HTR-8/SVneo (cell line): ENCODE data around the gene CST6.
"Not testable (repeated sequence)": the region's sequence is repeated elsewhere in the genome, so short reads cannot be mapped to it uniquely, and the experiment has no call there.

ENCODE experiments used
- DNase-seq: peaks from one replicate; pipeline ENCODE4 v3.0.0; 2011; ENCODE audit warnings: low spot score, mixed read lengths; ENCODE audit not compliant: insufficient read length
- FAIRE-seq: peaks from 2 replicates; lab custom pipeline; 2011; peaks lifted over from hg19 to GRCh38; lab: Jason Lieb, UNC

Gene CST6

DNA sequence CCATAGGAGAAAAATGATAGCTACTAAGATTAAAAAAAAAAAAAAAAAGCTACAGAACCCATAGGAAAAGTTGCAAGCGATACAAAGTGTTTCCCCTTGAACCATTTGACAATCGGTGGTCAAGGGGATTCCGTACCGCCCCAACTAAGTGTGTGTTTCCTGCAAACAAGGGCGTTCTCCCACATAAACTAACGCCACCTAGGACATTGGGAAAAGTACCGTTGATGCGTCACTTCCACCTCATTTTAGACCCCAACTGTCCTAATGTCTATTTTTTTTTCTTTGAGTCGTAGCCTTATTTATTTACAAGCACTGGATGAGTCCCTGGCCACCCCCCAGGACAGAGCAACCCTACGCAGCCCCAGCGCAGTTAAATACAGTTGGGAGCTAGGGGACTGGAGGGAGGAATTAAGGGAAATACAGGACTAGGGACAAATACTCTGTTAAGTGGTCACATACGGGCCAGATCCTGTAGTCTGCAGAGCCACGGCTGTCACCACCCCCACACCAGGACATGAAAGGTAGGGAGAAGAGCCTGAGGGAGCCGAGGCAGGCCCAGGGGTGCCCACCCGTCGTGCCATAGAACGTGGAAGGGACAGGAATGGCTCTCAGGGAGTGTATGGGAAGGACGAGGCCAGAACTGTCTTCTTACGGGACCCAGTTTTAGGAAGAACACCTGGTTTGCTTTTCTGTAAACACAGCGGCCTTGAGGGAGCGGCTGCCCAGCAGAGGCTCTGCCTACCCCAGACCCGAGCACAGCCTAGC is 28.8 kb upstream of the CST6 start:
- DNase-seq (no peak), FAIRE-seq (no peak)

DNA sequence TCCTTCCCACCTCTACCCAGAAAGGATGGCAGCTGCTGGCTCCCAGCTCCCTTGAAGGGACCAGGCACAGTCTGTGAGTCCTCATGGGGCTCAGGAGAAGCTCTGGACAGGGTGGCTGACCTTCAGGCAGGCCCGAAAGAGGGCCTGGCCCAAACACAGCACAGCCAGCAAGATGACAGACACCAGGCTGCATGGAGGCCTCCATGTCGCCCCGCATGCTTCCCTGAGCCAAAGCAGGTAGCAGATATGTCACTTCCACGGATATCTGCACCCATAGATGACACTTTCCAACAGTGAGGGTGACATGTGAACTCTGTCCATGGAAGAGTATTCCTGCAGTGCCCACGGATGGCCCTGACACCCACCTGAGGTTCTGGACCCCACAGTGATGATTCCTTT is 28.2 kb upstream of the CST6 start:
- no peak for DNase-seq
- peak; percentile 87 for FAIRE-seq

DNA sequence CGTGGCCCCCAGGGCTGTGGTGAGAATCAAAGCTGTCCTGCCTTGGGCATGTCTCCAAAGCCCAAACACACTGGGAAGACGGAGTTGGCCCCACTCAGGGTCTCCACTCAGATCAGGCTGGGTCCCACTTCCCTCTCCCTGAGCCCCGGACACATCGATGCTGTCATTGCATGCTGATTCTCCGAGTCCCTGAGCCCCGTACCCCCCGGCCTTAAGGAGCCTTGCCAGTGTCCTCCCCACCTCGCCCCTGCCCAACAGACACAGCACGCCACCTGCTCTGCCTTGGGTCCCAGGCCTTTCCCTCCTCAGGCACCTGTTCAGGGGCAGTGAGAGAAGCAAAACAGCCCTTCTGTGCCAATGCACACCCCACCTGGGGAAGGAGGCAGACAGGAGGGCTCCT is 24.5 kb upstream of the CST6 start:
- no peak for FAIRE-seq
- no peak for DNase-seq

DNA sequence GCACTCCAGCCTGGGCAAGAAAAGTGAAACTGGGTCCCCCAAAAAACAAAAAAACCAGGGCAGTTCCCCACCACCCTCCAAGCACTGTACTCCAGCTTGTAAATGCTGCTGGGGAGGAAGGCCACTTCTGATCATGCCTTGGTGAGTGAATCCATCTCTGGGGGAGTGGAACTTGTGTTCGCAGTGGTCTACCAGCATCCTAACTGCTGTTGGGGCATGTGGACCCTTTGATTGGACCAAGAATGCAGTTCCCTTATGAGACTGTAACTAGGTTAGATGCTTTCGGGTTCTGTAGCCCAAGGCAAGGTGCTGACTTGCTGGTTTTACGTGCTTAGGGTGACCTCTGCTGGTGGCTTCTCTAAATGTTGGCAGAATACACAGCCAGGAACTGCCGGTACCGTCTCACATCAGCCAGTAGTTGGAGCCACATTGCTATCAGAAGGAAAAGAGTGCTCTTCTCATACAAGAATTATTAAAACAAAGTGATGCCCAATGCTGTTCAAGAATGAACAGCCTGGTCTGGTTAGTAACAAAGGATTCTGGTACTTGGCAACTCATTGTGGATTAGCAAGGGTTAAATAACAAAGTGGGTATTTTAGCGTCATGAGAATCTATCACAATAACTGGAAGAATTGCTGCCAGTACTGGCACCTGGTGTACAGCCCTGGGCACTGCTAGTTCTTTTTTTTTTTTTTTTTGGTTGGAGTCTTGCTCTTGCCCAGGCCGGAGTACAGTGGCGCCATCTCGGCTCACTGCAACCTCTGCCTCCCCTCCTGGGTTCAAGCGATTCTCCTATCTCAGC is 22.8 kb upstream of the CST6 start:
- peak; percentile 97 for DNase-seq
- peak; percentile 100 for FAIRE-seq

DNA sequence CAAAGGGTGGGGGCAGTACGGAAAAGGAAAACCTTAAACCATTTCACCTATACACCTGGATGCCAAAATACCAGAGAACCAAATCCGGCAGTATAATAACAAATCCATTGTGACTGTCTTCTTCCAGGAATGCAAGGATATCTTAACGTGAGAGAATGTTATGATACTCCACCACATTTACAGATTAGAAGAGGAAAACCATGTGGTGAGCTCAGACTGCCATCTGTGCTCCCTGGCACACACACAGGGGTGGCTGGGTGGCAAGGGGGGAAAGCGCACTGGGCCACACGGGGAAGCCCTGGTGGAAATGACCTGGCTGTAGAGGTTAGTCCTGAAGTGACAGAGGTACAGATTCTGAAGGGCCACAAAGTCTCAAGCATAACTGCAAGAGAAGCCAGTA is 19.8 kb upstream of the CST6 start:
- FAIRE-seq = no peak

DNA sequence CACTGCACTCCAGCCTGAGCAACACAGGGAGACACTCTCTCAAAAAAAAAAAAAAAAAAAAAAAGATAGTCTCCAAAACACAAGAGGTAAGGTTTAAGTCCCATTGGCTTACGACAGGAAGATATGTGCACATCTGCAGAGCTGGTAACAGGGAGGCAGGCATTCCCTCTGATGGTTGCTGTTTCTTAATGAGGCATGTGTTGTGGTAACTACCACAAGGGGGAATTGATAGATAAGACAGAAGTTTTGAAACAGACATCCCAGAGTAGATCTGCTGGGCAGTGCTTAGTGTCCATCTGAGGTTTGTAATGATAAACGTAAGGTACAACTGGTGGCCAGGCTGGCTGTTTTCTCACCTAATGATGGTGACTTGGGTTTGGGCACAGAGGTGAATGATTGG is 14.5 kb upstream of the CST6 start:
- FAIRE-seq (no peak), DNase-seq (no peak)

More for the DNA sequence above, 19.8 kb upstream of the CST6 start:
- DNase-seq = no peak

DNA sequence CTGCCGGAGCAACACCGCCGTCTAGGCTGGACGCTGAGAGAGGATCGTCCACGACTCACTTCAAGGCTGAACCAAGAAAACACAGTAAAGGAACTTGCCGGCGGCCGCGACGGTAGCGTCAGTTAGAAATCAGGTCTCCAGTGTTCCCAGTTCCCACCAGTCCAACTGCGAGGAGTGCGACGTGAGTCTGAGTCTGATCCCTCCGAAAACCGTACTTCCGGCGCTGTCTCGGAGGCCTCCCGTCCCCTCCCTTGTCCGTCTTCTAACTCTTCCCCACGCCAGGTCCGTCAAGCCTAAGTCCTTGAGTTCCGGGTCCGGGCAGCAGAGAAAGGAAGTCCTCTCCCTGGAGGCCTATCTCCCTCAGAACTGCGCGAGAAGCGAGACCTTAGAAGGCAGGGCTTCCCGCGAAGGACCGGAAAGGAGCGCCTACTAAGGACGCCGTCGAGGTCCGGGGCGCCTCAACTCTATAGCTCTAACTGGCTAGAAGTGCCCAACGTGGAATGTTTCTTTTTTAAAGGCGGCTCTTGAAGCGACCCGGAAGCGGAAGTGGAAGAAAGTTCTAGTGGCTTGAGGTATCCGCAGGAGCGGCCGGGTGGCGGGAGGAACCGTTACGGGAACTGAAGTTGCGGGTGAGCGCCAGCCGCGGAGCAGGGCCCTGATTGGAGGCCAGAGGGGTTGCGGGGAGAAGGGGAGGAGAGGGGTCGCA is 9.7 kb upstream of the CST6 start, which contains the start of the genes BANF1 and EIF1AD:
BANF1 (plus strand) TSS at position 562 of the 706 bp plus-strand sequence. CDS start 748 bp downstream, outside the sequence.
EIF1AD (minus strand) TSS at position 216 of the 706 bp plus-strand sequence. CDS start 1,768 bp downstream, outside the sequence.
- DNase-seq = peak; percentile 98

DNA sequence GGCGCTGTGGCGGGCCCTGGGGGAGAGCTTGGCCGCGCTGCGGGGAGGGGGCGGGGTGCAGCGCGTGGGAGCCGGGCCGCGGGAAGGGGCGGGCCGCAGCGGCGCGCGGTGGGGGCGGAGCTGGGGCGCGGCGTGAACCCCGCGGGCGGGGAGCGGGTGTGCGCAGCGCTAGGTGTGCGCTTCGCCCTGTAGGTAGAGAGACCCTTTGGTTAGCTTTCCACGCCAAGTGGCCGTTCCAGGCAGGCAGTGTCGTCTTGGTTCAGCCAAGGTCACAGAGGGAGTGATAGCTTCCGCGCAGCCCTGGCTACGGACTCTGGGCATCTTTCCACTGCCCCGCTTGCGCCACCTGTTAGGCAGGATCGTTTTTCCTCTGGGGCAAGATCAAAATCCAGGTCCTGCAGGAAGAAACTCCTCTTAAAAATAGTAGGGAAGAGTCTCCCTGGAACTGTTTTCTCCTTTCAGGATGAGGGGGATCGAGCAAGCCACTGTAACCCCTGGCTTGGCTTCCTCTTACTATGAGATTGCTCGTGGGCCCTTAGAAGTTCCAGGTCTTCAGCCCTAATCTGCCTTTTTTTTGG is 9.1 kb upstream of the CST6 start:
- FAIRE-seq (no peak), DNase-seq (peak; percentile 71)

More for the DNA sequence above, 9.7 kb upstream of the CST6 start, which contains the start of the genes BANF1 and EIF1AD:
- FAIRE-seq = peak; percentile 97

DNA sequence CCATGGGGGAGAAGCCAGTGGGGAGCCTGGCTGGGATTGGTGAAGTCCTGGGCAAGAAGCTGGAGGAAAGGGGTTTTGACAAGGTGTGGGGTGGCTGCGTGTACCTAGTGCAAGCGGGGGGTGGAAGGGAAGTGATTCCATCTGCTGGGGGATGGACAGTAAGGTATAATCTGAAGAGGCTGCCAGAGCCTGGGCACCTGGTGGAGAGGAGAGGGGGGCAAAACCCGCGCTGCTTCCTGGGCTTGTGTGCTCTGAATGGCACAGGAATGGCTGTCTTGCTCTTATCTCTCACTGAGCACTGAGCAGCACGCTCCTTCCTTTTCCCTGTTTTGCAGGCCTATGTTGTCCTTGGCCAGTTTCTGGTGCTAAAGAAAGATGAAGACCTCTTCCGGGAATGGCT is 8.5 kb upstream of the CST6 start:
- FAIRE-seq (no peak), DNase-seq (no peak)

DNA sequence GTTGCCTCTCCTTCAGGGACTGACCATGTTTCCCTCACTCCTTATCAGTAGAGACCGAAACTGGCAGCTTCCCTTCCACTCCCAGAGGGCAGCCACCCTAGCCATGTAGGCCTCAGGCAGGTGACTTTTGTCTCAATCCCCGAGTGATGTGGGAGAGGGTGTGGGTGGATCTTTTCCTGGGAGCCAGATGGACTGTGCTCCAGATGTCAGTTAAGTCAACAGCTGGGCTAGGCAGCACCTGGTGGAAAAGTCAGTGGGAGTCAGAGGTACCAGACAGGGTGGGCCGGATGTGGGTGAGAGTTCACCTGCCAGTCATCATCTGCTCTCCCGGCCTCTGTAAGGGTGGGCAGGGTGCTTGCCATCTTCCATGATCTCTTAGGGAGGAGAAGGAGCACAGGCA is 7.6 kb upstream of the CST6 start:
- FAIRE-seq = no peak
- DNase-seq = no peak

DNA sequence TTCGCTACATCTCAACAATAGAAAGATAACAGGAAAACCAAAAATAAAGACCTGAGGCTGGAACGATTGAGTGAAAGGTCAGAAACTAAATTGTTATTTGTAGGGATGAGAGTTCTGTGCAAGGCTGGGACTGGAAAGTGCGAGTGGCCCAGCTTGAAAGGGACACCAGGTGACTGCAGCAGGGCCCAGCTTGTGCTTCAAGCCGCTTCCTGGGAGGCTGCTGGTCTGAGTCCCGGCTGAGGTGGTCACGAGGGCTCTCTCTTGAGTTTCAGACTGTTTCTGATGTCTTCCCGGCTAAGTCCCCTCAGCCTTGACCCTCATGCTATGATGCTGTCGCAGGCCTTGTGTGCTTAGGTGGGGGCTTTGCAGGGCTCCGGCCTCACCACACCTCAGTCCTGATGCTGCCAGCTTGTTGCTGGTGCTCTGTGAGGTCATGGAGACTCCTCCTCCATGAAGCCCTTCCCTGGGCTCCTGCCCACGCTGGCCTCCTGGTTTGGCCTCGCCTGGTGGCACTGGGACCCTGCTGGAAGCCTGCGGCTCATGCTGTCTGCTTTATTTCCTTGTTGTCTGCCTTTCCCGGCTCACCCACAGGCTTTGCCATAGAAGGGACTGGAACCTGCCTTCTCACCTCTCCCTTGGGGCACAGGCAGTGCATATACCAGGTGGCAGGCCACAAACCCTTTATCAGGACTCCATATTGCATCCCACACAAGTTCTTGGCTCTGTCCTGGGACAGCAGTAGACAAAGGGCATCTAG is 5.5 kb upstream of the CST6 start:
- FAIRE-seq = peak; percentile 9
- DNase-seq = no peak

DNA sequence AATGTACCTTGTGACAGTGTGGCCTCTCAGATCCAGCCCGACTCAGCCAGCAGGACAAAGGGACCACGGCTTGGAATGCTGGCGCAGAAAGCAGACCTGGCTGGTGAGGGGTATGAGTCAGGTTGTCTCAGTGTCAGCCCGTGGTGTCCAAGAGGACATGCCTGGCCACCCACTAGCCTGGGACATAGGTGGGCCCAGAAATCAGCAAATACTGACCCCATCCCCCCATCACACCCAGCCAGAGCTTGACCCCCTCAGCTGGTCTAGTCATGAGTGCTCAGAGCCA is 5.0 kb upstream of the CST6 start:
- no peak for DNase-seq
- FAIRE-seq = no peak

DNA sequence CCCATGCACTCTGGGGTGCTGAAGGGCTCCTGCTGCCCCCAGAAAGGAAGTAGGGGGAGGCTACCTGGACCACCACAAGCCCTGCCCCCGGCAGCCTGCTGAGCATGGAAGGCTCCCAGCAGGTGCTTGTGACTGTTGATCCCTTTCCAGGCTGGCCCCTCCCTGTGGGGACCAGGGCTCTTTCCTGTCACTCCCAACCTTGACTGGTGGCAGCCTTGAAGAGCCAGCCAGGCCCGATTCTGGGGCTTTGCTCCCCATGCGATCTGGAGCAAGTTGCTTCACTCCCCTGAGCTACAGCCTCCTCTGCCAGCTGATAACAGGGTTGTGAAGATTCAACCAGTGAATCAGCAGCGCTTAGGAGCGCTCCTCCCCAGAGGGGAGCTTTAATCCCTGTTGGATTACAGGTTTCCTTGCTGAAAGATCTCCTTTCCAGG is 4.6 kb upstream of the CST6 start:
- no peak for FAIRE-seq
- no peak for DNase-seq

DNA sequence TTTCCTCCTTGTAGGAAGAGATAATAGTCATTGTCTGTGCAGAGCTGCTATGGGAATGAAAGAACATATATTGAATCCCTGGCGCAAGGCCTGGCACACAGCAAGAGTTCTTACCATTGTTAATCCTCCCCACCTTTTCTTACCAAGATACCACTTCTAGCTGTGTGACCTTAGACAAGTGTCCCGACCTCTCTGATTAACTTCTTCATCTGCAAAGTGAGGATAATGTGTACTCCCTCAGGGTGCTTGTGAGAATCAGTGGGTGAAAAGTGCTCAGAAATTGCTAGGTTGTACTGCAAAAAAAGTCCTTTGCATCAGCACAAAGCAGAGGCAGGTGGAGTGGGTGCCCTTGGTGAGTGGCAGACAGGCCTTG is 3.7 kb upstream of the CST6 start:
- FAIRE-seq = peak; percentile 57
- no peak for DNase-seq

DNA sequence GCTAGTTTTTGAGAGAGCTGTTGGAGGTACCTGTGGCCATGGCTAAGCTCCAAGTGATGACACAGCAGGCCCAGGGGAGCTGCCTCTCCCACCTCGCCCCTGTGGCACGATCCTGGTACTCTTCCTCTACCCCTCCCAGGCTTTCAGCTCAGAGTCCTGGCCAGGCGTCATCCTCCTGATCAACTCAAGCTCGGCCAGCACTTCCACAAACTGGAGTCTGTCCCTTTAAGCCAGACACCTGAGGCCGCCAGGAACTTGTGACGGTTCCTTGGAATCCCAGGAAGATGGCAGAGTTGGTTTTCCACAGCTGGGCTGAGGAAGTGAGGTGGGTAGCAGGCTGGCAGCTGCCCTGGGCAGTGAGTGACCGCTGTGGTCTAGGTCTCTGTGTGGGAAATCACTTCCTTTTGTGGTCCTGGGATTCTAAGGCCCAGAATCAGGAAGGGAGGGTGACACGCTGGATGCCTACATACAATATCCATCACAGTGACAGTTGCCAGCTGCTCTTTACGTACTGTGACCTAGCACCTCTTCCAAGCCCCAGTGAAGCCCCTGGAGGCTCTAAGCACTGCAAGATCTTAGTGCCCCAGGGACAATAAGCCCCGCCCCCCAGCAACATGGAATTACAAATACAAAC is 3.2 kb upstream of the CST6 start:
- FAIRE-seq = peak; percentile 80
- no peak for DNase-seq

DNA sequence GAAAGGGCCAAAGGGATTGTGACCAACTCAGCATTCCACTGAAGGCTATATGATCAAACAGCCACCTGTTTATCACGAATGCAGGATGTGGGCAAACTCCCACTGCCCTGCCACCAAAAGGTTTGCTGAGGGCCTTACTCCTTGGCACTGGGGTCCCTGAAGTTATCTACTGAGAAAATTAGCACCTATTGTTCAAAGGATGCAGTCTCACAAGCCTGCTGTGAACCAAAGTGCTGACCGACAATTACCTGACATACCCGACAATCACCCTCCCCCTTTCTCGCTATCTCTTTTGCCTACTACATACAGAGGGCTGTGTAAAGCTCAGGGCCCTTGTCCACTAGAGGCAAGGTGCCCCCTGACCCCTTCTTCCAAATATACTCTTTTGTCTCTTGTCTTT is 1.8 kb upstream of the CST6 start:
- not testable (repeated sequence) for FAIRE-seq, DNase-seq

DNA sequence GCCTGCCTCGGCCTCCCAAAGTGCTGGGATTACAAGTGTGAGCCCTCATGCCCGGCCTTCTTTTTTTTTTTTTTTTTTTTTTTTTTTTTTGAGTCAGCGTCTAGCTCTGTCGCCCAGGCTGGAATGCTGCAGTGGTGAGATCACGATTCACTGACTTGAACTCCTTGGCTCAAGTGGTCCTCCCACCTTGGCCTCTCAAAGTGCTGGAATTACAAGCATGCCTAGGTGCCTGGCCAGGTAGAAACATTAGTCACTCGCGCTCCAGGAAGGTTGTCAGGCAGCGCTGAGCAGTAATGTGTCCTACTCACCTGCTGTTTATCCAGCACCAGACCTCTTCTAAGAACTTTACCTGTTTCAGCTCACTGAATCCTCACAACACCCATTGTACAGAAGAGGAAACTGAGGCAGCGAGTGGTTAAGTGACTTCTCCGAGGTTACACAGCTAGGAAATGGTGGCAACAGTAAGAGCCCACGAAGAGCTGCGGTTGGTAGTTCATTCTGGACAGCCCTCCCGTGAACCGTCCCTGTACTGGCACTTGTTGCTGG is 496 bp upstream of the CST6 start:
- FAIRE-seq (peak; percentile 91), DNase-seq (no peak)

DNA sequence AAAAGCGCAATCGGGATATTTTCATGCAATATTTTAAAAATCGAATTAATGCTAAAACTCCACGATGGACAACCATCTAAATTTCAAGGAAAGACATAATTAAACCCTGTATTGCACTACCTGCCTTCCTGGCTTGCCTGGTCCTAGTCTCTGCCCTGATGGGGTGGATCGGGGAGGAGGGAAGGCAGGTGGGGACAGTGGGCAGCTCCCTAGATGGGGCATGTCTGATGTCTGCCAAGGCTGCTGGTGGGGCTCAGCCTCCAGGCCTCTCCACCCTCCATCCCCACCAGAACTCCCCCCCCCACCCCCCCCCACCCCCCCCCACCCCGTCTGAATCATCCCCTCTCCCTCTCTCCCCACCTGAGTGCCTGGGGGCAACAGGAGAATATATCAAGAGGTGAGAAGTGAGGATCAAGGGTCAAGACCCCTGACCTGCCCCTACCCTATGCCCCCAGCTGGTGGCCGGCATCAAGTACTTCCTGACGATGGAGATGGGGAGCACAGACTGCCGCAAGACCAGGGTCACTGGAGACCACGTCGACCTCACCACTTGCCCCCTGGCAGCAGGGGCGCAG is 650 bp downstream of the CST6 start:
- no peak for DNase-seq
- FAIRE-seq = no peak
